ENCODE measurements around the gene UBR2. TPM values are rescaled to one million over a fixed set of nuclear protein-coding genes. Genes with fewer than 3 reads are reported as not detected.

UBR2 gene
- total and polyA plus RNA-seq, 9 of the 15 experiments (the other 6 are each of a cell fraction or from before 2014, with no cell fraction given): 9.1 to 38.9 (median 23.4) TPM

GRCh38 chr6:42726485-42727086 is 162.8 kb downstream of the UBR2 start (continued):
- TF ChIP-seq, protein P1, sequence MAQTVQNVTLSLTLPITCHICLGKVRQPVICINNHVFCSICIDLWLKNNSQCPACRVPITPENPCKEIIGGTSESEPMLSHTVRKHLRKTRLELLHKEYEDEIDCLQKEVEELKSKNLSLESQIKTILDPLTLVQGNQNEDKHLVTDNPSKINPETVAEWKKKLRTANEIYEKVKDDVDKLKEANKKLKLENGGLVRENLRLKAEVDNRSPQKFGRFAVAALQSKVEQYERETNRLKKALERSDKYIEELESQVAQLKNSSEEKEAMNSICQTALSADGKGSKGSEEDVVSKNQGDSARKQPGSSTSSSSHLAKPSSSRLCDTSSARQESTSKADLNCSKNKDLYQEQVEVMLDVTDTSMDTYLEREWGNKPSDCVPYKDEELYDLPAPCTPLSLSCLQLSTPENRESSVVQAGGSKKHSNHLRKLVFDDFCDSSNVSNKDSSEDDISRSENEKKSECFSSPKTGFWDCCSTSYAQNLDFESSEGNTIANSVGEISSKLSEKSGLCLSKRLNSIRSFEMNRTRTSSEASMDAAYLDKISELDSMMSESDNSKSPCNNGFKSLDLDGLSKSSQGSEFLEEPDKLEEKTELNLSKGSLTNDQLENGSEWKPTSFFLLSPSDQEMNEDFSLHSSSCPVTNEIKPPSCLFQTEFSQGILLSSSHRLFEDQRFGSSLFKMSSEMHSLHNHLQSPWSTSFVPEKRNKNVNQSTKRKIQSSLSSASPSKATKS (CRISPR knock-in tag; IDR thresholded peaks at IDR 0.05): no peak
- TF ChIP-seq MAFK (IDR thresholded peaks at IDR 0.05; ENCODE audit: low read length): no peak
- peak; percentile 40 for TF ChIP-seq DPF2 (IDR thresholded peaks at IDR 0.05)
- 0 out of 2 replicates have a peak, but pooled peaks have one; percentile 13 for TF ChIP-seq JUN (IDR thresholded peaks at IDR 0.05; ENCODE audit: borderline replicate concordance, low read depth, low read length)
- TF ChIP-seq JUN (CRISPR knock-in tag; IDR thresholded peaks at IDR 0.05; ENCODE audit: borderline replicate concordance): no peak; the same call in 1 of the 2 replicates
- TF ChIP-seq RBM39 (optimal IDR thresholded peaks at IDR 0.05; ENCODE audit: low read depth, low read length): no peak
- TF ChIP-seq POLR2A (conservative IDR thresholded peaks at IDR 0.05): no peak
- TF ChIP-seq RBM34 (IDR thresholded peaks at IDR 0.05; ENCODE audit: borderline replicate concordance, insufficient read depth, low read length): no peak
- TF ChIP-seq, protein P2, sequence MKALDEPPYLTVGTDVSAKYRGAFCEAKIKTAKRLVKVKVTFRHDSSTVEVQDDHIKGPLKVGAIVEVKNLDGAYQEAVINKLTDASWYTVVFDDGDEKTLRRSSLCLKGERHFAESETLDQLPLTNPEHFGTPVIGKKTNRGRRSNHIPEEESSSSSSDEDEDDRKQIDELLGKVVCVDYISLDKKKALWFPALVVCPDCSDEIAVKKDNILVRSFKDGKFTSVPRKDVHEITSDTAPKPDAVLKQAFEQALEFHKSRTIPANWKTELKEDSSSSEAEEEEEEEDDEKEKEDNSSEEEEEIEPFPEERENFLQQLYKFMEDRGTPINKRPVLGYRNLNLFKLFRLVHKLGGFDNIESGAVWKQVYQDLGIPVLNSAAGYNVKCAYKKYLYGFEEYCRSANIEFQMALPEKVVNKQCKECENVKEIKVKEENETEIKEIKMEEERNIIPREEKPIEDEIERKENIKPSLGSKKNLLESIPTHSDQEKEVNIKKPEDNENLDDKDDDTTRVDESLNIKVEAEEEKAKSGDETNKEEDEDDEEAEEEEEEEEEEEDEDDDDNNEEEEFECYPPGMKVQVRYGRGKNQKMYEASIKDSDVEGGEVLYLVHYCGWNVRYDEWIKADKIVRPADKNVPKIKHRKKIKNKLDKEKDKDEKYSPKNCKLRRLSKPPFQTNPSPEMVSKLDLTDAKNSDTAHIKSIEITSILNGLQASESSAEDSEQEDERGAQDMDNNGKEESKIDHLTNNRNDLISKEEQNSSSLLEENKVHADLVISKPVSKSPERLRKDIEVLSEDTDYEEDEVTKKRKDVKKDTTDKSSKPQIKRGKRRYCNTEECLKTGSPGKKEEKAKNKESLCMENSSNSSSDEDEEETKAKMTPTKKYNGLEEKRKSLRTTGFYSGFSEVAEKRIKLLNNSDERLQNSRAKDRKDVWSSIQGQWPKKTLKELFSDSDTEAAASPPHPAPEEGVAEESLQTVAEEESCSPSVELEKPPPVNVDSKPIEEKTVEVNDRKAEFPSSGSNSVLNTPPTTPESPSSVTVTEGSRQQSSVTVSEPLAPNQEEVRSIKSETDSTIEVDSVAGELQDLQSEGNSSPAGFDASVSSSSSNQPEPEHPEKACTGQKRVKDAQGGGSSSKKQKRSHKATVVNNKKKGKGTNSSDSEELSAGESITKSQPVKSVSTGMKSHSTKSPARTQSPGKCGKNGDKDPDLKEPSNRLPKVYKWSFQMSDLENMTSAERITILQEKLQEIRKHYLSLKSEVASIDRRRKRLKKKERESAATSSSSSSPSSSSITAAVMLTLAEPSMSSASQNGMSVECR (CRISPR knock-in tag; IDR thresholded peaks at IDR 0.05): no peak
- no peak for TF ChIP-seq LARP7 (IDR thresholded peaks at IDR 0.05)
- TF ChIP-seq TEAD1 (CRISPR knock-in tag; IDR thresholded peaks at IDR 0.05): peak in 1 of 2 experiments; percentile 35; a peak in 1 of 4 replicates
- TF ChIP-seq EP300 (IDR thresholded peaks at IDR 0.05; ENCODE audit: low read length): peak; percentile 27; the same call in 1 of the 2 replicates
- no peak for TF ChIP-seq BMI1 (IDR thresholded peaks at IDR 0.05; ENCODE audit: low read length)
- no peak for TF ChIP-seq ZFP36 (IDR thresholded peaks at IDR 0.05; ENCODE audit: low read depth, low read length, partially characterized antibody)
- TF ChIP-seq PHF20 (IDR thresholded peaks at IDR 0.05; ENCODE audit: partially characterized antibody): no peak
- TF ChIP-seq TCF7 (IDR thresholded peaks at IDR 0.05; ENCODE audit: borderline replicate concordance): no peak
- TF ChIP-seq ZNF146 (CRISPR knock-in tag; IDR thresholded peaks at IDR 0.05; ENCODE audit: unreplicated experiment): no peak
- no peak for TF ChIP-seq ZNF282 (CRISPR knock-in tag; IDR thresholded peaks at IDR 0.05)
- TF ChIP-seq ZNF507 (tag; conservative IDR thresholded peaks at IDR 0.05): no peak
- 0 out of 2 replicates have a peak, but pooled peaks have one; percentile 12 for TF ChIP-seq TAL1 (IDR thresholded peaks at IDR 0.05)
- TF ChIP-seq ZNF395 (CRISPR knock-in tag; IDR thresholded peaks at IDR 0.05): no peak
- TF ChIP-seq MAFF (IDR thresholded peaks at IDR 0.05; ENCODE audit: low read length): peak; percentile 18; the same call in 1 of the 2 replicates
- TF ChIP-seq RBFOX2 (IDR thresholded peaks at IDR 0.05; ENCODE audit: low read depth, low read length): no peak
- no peak for TF ChIP-seq FOS (IDR thresholded peaks at IDR 0.05; ENCODE audit: extremely low read depth, insufficient read length)
- TF ChIP-seq SMARCA4 (IDR thresholded peaks at IDR 0.05): 0 out of 2 replicates have a peak, but pooled peaks have one; percentile 15
